Astrocyte of the spinal cord (primary cell): ENCODE measurements around the gene PAPOLG.
"Not testable (repeated sequence)": the region's sequence is repeated elsewhere in the genome, so short reads cannot be mapped to it uniquely, and the experiment has no call there.

Experiments used
- DNase-seq: peaks from one replicate; pipeline ENCODE4 v3.0.0; 2011; ENCODE audit warnings: low read depth, low spot score
- H3K4me3 ChIP-seq: 2 replicates; pipeline ENCODE4 v1.5.1; 2011; ENCODE audit warnings: low read depth, mild to moderate bottlenecking, low read length, moderate library complexity
- in situ Hi-C: cut with HindIII; loops from 2 replicates; pipeline ENCODE4 v1.10.0; 2017; ENCODE audit warnings: low sequenced_read_pairs
- TF ChIP-seq, protein P1 (sequence below): IDR thresholded peaks from 2 replicates; pipeline ENCODE4 v1.5.1; 2012; ENCODE audit warnings: low read depth, mild to moderate bottlenecking, low read length, inconsistent platforms

Gene PAPOLG

DNA sequence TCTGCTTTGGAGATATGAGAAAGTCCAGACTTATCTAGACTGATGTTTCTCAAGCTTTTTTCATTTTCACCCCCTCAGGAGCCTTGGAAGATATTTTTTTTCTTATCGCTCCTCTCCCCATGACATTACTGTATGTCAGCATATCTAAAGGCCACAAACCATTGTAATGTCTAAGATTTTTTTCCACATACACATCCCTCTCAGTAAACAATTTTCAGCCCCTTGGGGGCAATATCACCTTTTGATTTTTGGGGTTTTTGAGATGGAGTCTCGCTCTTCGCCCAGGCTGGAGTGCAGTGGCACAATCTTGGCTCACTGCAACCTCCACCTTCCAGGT, 65.0 kb downstream of the PAPOLG start:
- TF ChIP-seq, protein P1, sequence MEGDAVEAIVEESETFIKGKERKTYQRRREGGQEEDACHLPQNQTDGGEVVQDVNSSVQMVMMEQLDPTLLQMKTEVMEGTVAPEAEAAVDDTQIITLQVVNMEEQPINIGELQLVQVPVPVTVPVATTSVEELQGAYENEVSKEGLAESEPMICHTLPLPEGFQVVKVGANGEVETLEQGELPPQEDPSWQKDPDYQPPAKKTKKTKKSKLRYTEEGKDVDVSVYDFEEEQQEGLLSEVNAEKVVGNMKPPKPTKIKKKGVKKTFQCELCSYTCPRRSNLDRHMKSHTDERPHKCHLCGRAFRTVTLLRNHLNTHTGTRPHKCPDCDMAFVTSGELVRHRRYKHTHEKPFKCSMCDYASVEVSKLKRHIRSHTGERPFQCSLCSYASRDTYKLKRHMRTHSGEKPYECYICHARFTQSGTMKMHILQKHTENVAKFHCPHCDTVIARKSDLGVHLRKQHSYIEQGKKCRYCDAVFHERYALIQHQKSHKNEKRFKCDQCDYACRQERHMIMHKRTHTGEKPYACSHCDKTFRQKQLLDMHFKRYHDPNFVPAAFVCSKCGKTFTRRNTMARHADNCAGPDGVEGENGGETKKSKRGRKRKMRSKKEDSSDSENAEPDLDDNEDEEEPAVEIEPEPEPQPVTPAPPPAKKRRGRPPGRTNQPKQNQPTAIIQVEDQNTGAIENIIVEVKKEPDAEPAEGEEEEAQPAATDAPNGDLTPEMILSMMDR: no peak
- in situ Hi-C loops: no loop called here
- DNase-seq: no peak
- H3K4me3 ChIP-seq: no peak overlapping the region

DNA sequence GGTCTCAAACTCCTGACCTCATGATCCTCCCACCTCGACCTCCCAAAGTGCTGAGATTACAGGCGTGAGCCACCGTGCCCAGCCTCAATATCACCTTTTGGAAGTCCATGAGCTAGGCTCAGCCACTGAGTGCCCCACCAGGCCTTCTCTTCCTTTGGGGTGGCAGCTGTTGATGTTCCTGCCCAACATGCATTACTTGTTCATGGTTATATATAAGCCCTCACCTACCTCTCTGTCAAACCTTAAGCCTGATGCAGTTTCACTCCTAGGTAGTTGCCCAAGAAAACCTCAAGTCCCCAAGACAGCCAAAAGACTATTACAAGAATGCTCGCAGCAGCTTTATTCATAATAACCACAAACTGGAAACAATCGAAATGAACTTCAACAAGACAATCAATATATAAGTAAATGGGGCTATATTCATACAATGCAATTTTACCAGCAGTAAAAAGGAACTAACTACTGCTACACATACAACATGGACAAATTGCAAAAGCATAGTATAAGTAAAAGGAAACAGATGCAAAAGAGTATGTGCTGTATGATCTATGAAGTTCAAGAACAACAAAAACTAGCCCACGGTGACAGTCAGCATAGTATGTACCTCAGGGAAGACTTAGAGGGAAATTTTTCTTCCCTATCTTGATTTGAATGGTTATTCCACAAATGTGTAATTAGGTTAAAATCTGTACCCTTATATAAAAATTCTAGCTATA, 65.7 kb downstream of the PAPOLG start:
- no peak for DNase-seq
- in situ Hi-C loops: no loop called here
- TF ChIP-seq, protein P1: no peak
- H3K4me3 ChIP-seq: no peak overlapping the region

DNA sequence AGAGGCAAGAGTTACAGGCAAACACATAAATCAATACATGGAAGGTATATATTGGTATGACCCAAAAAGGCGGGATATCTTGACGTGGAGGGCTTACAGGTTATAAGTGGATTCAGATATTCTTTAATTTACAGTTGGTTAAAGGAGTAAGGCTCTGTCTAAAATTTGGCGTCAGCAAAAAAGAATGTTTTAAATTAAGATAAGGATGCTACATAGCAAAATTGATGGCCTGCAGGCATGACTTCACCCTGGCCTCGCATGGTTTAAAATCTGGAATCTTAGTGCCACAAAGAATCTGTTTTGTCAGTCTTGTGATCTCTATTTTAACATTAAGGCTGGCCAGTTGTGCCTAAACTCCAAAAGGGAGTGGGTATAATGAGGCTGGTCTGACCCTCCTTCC, 66.9 kb downstream of the PAPOLG start:
- no peak for DNase-seq
- in situ Hi-C loops: no loop called here
- TF ChIP-seq, protein P1: no peak
- no peak overlapping the region for H3K4me3 ChIP-seq

DNA sequence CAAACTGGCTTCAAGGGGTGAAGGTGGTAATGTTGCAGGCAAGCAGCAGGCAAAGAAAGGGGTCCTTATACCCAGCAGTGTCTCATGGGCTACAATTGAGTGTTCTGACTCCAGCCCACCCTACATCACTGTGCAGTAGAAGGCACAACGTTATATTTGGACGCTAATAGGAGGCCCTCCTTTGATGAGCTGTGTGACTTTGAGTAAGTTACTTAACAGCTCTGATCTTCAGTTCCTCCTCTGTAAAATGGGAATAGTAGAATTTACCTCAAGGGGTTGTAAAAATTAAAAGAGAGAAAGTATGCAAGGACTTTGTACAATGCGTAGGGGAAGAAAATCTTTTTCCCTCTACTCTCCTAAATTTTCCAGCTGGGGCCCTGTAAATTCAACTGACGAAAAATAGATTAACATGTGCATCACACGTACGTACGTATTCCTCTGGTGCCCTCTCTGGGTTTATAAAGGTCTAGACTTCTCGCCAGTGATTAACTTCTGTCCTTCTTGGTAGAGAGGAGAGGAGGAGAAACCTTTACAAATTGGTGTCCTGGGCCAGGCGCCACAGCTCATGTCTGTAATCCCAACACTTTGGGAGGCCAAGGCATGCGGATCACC, 67.7 kb downstream of the PAPOLG start:
- DNase-seq: no peak
- H3K4me3 ChIP-seq: no peak overlapping the region
- in situ Hi-C loops: no loop called here
- TF ChIP-seq, protein P1: no peak

DNA sequence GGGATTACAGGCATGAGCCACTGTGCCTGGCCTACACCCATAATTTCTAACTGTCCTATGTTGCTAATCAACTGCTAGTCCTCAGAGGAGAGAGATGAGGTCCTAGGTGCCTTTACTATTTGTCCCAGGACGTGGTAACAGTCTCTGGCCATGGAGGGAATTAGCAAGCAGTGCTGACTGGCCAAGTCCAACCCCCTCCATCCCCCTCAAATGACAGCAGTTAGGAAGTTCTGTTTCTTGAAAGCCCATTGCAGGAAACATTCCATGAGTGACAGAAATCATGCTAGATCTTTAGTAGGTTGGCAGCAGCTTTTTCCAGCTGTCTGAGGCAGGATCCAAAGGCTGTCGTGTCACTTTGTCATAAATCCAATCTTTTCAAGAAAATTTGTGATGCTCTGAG, 69.6 kb downstream of the PAPOLG start:
- in situ Hi-C loops: no loop called here
- no peak for DNase-seq
- TF ChIP-seq, protein P1: no peak
- no peak overlapping the region for H3K4me3 ChIP-seq

DNA sequence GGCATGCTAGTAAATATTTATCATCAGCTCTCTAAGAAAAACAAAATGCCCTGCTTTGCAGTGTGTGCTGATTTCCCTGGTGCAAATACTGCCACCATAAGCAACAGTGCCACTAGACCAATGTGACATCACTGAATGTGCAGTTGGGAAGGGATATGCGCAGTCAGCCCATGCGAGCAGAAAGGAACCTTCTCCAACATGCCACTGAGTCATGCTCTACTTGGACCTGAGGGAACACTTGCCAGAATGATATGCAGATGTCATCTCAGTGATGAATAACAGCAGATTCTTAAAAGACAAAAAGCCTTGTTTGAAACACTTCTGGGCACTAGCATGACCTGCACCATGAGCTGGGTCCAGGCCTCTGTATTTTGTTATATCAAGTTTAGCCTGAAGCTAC, 70.0 kb downstream of the PAPOLG start:
- no peak for DNase-seq
- TF ChIP-seq, protein P1: no peak
- no peak overlapping the region for H3K4me3 ChIP-seq
- in situ Hi-C loops: no loop called here

DNA sequence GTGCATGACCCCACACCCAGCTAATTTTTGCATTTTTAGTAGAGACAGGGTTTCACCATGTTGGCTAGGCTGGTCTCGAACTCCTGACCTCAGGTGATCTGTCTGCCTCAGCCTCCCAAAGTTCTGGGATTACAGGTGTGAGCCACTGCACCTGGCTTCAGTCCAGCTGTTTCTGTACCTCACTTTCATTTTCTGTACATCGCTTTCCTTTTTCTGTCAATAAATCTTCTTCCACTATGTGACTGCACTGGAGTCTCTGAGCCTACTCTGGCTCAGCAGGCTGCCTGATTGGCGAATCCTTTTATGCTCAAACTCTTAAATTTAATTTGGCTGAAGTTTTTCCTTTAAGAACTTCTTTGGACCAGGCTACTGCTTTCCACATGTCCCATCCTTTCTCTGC, 70.8 kb downstream of the PAPOLG start:
- in situ Hi-C loops, H3K4me3 ChIP-seq, DNase-seq: not testable (repeated sequence)
